Suprapubic skin (tissue), 4 donors: ENCODE results near the gene TGFBI. TPM values are rescaled to one million over a fixed set of nuclear protein-coding genes. Genes with fewer than 3 reads are reported as not detected.
A peak's percentile ranks its signal among the peaks of the same experiment; 100 is the strongest.

Experiments used
- DNase-seq, 2 donors: peaks; one replicate each; pipeline ENCODE4 v3.0.0-alpha.2; 2019; ENCODE audit warnings: low spot score in 2 of 2
- H3K27ac ChIP-seq: fragments of 200-600 bp; sonication (generic); one replicate; pipeline ENCODE4 v1.5.1; 2019
- H3K27me3 ChIP-seq: fragments of 200-600 bp; sonication (generic); one replicate; pipeline ENCODE4 v1.5.1; 2019
- H3K36me3 ChIP-seq: fragments of 200-600 bp; sonication (generic); one replicate; pipeline ENCODE4 v1.5.1; 2019
- H3K4me1 ChIP-seq: fragments of 200-600 bp; sonication (generic); one replicate; pipeline ENCODE4 v1.5.1; 2019
- H3K4me3 ChIP-seq: fragments of 200-600 bp; sonication (generic); one replicate; pipeline ENCODE4 v1.5.1; 2019; ENCODE audit warnings: mild to moderate bottlenecking
- H3K9me3 ChIP-seq: fragments of 200-600 bp; sonication (generic); one replicate; pipeline ENCODE4 v1.5.1; 2019
- EP300 ChIP-seq: sonication (generic); formaldehyde crosslinking; IDR thresholded peaks from one replicate; pipeline ENCODE4 v1.6.1; 2017; ENCODE audit warnings: antibody characterized with exemption
- POLR2A ChIP-seq, 2 donors: fragments of 450-650 bp; IDR thresholded peaks; one replicate each; pipeline ENCODE4 v1.6.1; 2017; ENCODE audit warnings: antibody characterized with exemption in 2 of 2, mild to moderate bottlenecking in 2 of 2, moderate library complexity in 2 of 2
- POLR2AphosphoS5 ChIP-seq, 3 donors: sonication (generic); formaldehyde crosslinking; IDR thresholded peaks; one replicate each; pipeline ENCODE4 v1.6.1; 2017; ENCODE audit warnings: antibody characterized with exemption in 3 of 3
- WGBS: methylation state at CpG from one replicate; pipeline ENCODE4 v1.1.5; 2018; 5-methylcytosine and 5-hydroxymethylcytosine counted together
- total RNA-seq, 4 donors: library from RNA; depleted of rRNA; stranded (reverse); fragments of >200 nt; gene quantifications; one replicate each; pipeline ENCODE4 v1.1.0, GENCODE V29; 2016
- TF ChIP-seq, protein P1 (sequence below), 2 donors: fragments of 200-600 bp in 1 of 2; fragments of 450-650 bp in 1 of 2; sonication (generic) in 1 of 2; IDR thresholded peaks; one replicate each; pipeline ENCODE4 v1.5.1; 2016 to 2019; ENCODE audit warnings: antibody characterized with exemption in 2 of 2, mild to moderate bottlenecking in 1 of 2, moderate library complexity in 1 of 2

Gene TGFBI
- total RNA-seq, 4 donors from 2014 or later: 300 to 719 (median 389) TPM

DNA sequence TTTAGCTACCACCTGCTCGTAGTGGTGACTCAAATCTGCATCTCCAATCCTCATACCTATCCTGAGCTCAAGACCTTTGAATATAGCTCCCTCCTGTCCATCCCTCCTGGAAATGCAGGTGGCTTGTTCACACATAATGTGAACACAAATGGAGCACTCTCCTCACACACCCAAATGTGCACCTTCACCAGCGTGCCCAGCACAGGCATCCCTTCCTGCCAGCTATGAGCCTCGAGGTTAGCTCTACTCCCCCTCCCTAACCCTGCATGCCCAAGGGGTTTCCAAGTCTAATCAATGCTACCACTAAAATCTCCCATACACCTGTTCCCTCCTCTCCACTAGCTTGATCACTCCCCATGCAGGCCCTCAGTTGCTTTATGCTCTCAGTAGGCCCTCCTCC is 2.2 kb upstream of the TGFBI start:
- no peak for DNase-seq
- TF ChIP-seq POLR2AphosphoS5 (IDR thresholded peaks at IDR 0.05): no peak
- TF ChIP-seq EP300: no peak
- no peak for TF ChIP-seq POLR2A (IDR thresholded peaks at IDR 0.05)
- TF ChIP-seq, protein P1, sequence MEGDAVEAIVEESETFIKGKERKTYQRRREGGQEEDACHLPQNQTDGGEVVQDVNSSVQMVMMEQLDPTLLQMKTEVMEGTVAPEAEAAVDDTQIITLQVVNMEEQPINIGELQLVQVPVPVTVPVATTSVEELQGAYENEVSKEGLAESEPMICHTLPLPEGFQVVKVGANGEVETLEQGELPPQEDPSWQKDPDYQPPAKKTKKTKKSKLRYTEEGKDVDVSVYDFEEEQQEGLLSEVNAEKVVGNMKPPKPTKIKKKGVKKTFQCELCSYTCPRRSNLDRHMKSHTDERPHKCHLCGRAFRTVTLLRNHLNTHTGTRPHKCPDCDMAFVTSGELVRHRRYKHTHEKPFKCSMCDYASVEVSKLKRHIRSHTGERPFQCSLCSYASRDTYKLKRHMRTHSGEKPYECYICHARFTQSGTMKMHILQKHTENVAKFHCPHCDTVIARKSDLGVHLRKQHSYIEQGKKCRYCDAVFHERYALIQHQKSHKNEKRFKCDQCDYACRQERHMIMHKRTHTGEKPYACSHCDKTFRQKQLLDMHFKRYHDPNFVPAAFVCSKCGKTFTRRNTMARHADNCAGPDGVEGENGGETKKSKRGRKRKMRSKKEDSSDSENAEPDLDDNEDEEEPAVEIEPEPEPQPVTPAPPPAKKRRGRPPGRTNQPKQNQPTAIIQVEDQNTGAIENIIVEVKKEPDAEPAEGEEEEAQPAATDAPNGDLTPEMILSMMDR (IDR thresholded peaks at IDR 0.05): no peak
- Histone ChIP-seq H3K4me3 (no peak overlapping the region), H3K36me3 (no peaks in the 10 kb centered on the region), H3K9me3 (no peaks in the 10 kb centered on the region), H3K27me3 (no peaks in the 10 kb centered on the region), H3K4me1 (peaks cover 43% of the 10 kb centered on the region), H3K27ac (no peak overlapping the region)
- 83% methylated on average over 3 of the region's 3 CpGs for WGBS

DNA sequence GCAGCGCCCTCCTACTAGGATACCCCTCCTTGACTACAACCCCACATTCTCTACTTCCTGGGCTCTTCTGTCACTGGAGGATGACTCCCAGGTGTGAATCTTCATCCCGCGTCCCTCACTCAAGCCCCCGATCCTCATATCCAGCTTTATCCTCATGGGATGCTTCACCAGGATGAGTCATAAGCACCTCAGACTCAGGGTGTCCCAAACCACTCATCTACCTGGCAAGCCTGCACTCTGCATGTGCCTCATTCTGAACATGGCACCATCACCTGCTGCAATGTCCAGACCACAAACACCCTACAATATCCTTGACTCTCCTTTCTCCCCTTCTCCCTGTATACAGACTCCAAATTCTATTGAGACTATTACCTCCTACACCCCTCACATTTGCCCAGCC is 1.5 kb upstream of the TGFBI start:
- DNase-seq: no peak
- no peaks in the 10 kb centered on the region for H3K27me3 ChIP-seq
- 87% methylated on average over 4 of the region's 4 CpGs for WGBS
- peaks cover 49% of the 10 kb centered on the region for H3K4me1 ChIP-seq
- no peaks in the 10 kb centered on the region for H3K36me3 ChIP-seq
- H3K27ac ChIP-seq: no peak overlapping the region
- TF ChIP-seq, protein P1 (IDR thresholded peaks at IDR 0.05): no peak
- TF ChIP-seq EP300 (no peak), POLR2A (IDR thresholded peaks at IDR 0.05) (no peak), POLR2AphosphoS5 (IDR thresholded peaks at IDR 0.05) (no peak)
- no peak overlapping the region for H3K4me3 ChIP-seq
- no peaks in the 10 kb centered on the region for H3K9me3 ChIP-seq

DNA sequence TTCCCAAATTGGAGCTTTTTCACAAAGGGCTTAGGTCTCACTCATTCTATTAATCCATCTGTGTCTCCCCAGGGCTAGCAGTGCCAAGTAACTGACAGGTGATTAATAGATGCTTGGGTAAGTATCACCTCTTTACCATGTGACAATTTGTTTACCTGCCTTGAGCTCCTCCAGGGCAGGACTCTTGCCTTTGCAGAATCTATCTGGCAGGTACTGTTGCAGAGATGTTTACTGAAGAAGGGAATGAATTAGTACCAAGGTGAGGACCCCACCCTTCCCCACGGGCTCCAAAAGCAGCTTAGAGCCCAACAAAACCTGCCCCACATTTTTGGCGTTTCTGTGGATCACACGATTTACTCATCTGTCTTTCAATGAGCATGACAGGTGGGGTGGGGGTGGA is 698 bp upstream of the TGFBI start:
- peaks cover 57% of the 10 kb centered on the region for H3K4me1 ChIP-seq
- H3K4me3 ChIP-seq: peak overlapping the region; percentile 60
- no peaks in the 10 kb centered on the region for H3K36me3 ChIP-seq
- DNase-seq: no peak
- H3K27ac ChIP-seq: no peak overlapping the region
- WGBS: 48% methylated on average over 3 of the region's 3 CpGs
- no peaks in the 10 kb centered on the region for H3K27me3 ChIP-seq
- TF ChIP-seq EP300 (no peak), POLR2AphosphoS5 (IDR thresholded peaks at IDR 0.05) (no peak), POLR2A (IDR thresholded peaks at IDR 0.05) (no peak)
- TF ChIP-seq, protein P1 (IDR thresholded peaks at IDR 0.05): no peak
- H3K9me3 ChIP-seq: no peaks in the 10 kb centered on the region

DNA sequence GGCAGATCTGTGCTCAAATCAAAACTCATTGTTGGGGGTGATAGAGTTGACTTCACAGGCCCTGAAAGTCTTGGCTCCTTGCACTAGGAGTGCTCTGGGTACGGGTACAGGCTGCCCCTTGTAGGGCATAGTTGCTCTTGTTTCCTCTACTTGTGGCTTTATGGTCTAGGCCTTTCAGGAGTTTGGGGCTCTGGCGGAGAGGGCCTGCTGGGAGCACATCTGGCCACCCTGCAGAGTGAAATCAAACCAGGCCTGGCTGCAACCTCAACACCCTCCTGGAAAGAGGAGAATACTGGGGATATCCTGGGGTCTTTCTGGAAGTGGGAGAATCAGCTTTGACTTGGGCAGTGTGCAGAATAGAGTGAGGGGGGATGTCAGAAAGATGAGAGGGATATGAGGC is 1.5 kb downstream of the TGFBI start:
- Histone ChIP-seq H3K36me3 (no peaks in the 10 kb centered on the region), H3K27ac (no peak overlapping the region), H3K4me1 (peaks cover 66% of the 10 kb centered on the region), H3K4me3 (peak overlapping the region; percentile 60), H3K27me3 (no peaks in the 10 kb centered on the region), H3K9me3 (no peaks in the 10 kb centered on the region)
- DNase-seq: no peak
- WGBS: 77% methylated on average over 2 of the region's 2 CpGs
- TF ChIP-seq POLR2AphosphoS5 (IDR thresholded peaks at IDR 0.05) (no peak), EP300 (no peak), POLR2A (IDR thresholded peaks at IDR 0.05) (no peak)
- TF ChIP-seq, protein P1 (IDR thresholded peaks at IDR 0.05): no peak

DNA sequence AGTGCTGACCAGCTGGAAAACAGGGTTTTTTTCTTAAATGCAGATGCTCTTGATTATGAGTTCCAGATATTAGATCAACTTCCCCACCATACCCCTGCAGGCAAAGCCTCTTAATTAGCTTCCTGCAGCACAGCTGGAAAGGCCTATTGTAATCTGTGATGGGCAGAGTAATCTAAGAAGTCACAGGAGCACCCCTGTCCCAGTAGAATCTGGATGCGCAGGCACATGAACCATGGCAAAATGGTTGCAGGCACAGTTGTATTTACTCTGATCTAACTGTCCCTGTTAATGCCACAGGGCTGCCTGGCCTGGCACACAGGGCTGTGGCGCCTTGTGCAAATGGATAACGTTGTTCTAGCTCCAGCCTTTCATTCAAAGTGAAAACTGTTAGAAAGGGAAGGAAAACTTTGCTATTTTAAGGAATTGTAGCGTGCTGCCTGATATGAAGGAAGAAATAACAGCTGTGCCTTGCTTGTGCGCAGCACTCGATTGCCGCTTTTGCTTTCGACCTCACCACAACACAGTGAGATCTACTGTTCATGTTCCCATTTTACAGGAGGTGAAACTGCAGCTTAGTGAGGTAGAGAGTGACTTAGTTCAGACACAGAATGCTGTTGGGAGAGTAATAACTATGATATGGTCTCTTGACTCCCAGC is 2.3 kb downstream of the TGFBI start:
- Histone ChIP-seq H3K9me3 (no peaks in the 10 kb centered on the region), H3K27ac (no peak overlapping the region), H3K4me3 (peak overlapping the region; percentile 0), H3K27me3 (no peaks in the 10 kb centered on the region), H3K4me1 (peaks cover 71% of the 10 kb centered on the region), H3K36me3 (no peaks in the 10 kb centered on the region)
- TF ChIP-seq EP300: no peak
- TF ChIP-seq, protein P1 (IDR thresholded peaks at IDR 0.05): no peak
- TF ChIP-seq POLR2A (IDR thresholded peaks at IDR 0.05): no peak
- no peak for TF ChIP-seq POLR2AphosphoS5 (IDR thresholded peaks at IDR 0.05)
- no peak for DNase-seq
- WGBS: 69% methylated on average over 8 of the region's 8 CpGs
